ENCODE results near the gene KLHDC3. TPM values are rescaled to one million over a fixed set of nuclear protein-coding genes. Genes with fewer than 3 reads are reported as not detected.

KLHDC3 gene
- total and polyA plus RNA-seq, 9 of the 15 experiments (the other 6 are each of a cell fraction or from before 2014, with no cell fraction given): 4.5 to 171 (median 107) TPM

DNA sequence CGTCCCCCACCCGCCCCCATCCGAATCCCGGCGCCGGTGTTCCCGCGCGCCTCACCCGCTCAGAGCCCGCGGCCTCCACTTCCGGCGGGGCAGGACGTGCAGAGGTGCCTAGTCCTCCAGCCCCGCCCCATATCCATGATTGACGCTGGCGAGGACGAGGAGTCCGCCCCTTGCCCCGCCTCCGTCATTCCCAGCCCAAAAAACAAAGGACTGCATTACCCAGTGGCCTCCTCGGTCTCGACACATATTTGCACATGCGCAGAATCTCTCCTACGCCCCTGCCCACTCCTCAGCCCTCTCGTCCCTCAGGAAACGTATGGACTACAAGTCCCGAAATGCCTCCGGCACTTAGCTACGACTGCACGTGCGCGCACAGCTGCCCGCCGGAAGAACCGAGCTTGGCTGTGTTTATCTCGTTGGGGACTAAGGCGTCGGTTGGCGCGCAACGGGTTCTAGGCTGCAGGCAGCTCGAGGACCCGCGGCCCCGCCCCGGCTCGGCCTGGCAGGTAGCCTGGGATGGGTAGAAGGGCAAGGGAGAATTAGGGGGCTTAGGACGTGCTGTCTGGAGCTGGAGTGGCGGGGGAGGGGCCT is at the start of gene KLHDC3, which contains the start of gene MEA1 (continued):
- TF ChIP-seq, protein P1, sequence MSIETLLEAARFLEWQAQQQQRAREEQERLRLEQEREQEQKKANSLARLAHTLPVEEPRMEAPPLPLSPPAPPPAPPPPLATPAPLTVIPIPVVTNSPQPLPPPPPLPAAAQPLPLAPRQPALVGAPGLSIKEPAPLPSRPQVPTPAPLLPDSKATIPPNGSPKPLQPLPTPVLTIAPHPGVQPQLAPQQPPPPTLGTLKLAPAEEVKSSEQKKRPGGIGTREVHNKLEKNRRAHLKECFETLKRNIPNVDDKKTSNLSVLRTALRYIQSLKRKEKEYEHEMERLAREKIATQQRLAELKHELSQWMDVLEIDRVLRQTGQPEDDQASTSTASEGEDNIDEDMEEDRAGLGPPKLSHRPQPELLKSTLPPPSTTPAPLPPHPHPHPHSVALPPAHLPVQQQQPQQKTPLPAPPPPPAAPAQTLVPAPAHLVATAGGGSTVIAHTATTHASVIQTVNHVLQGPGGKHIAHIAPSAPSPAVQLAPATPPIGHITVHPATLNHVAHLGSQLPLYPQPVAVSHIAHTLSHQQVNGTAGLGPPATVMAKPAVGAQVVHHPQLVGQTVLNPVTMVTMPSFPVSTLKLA (conservative IDR thresholded peaks at IDR 0.05): peak; percentile 99 to 100
- TF ChIP-seq, protein P2, sequence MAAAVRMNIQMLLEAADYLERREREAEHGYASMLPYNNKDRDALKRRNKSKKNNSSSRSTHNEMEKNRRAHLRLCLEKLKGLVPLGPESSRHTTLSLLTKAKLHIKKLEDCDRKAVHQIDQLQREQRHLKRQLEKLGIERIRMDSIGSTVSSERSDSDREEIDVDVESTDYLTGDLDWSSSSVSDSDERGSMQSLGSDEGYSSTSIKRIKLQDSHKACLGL (CRISPR knock-in tag; IDR thresholded peaks at IDR 0.05; ENCODE audit: borderline replicate concordance, poor library complexity, severe bottlenecking): peak; percentile 75
- peak; percentile 70 for TF ChIP-seq RBBP5 (IDR thresholded peaks at IDR 0.05; ENCODE audit: borderline replicate concordance, insufficient read depth, low read length, poor library complexity, severe bottlenecking)
- TF ChIP-seq, protein P3, sequence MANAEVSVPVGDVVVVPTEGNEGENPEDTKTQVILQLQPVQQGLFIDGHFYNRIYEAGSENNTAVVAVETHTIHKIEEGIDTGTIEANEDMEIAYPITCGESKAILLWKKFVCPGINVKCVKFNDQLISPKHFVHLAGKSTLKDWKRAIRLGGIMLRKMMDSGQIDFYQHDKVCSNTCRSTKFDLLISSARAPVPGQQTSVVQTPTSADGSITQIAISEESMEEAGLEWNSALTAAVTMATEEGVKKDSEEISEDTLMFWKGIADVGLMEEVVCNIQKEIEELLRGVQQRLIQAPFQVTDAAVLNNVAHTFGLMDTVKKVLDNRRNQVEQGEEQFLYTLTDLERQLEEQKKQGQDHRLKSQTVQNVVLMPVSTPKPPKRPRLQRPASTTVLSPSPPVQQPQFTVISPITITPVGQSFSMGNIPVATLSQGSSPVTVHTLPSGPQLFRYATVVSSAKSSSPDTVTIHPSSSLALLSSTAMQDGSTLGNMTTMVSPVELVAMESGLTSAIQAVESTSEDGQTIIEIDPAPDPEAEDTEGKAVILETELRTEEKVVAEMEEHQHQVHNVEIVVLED (CRISPR knock-in tag; IDR thresholded peaks at IDR 0.05): peak; percentile 85
- no peak for TF ChIP-seq PCBP2 (IDR thresholded peaks at IDR 0.05; ENCODE audit: low read depth, low read length, poor library complexity, severe bottlenecking)
- TF ChIP-seq, protein P4, sequence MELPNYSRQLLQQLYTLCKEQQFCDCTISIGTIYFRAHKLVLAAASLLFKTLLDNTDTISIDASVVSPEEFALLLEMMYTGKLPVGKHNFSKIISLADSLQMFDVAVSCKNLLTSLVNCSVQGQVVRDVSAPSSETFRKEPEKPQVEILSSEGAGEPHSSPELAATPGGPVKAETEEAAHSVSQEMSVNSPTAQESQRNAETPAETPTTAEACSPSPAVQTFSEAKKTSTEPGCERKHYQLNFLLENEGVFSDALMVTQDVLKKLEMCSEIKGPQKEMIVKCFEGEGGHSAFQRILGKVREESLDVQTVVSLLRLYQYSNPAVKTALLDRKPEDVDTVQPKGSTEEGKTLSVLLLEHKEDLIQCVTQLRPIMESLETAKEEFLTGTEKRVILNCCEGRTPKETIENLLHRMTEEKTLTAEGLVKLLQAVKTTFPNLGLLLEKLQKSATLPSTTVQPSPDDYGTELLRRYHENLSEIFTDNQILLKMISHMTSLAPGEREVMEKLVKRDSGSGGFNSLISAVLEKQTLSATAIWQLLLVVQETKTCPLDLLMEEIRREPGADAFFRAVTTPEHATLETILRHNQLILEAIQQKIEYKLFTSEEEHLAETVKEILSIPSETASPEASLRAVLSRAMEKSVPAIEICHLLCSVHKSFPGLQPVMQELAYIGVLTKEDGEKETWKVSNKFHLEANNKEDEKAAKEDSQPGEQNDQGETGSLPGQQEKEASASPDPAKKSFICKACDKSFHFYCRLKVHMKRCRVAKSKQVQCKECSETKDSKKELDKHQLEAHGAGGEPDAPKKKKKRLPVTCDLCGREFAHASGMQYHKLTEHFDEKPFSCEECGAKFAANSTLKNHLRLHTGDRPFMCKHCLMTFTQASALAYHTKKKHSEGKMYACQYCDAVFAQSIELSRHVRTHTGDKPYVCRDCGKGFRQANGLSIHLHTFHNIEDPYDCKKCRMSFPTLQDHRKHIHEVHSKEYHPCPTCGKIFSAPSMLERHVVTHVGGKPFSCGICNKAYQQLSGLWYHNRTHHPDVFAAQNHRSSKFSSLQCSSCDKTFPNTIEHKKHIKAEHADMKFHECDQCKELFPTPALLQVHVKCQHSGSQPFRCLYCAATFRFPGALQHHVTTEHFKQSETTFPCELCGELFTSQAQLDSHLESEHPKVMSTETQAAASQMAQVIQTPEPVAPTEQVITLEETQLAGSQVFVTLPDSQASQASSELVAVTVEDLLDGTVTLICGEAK (IDR thresholded peaks at IDR 0.05): peak; percentile 87
- TF ChIP-seq, protein P4 (CRISPR knock-in tag; IDR thresholded peaks at IDR 0.05): no peak
- TF ChIP-seq MEIS2 (IDR thresholded peaks at IDR 0.05; ENCODE audit: partially characterized antibody): peak; percentile 82
- TF ChIP-seq, protein P5, sequence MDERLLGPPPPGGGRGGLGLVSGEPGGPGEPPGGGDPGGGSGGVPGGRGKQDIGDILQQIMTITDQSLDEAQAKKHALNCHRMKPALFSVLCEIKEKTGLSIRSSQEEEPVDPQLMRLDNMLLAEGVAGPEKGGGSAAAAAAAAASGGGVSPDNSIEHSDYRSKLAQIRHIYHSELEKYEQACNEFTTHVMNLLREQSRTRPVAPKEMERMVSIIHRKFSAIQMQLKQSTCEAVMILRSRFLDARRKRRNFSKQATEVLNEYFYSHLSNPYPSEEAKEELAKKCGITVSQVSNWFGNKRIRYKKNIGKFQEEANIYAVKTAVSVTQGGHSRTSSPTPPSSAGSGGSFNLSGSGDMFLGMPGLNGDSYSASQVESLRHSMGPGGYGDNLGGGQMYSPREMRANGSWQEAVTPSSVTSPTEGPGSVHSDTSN (CRISPR knock-in tag; IDR thresholded peaks at IDR 0.05; ENCODE audit: low read depth): peak; percentile 95
- TF ChIP-seq, protein P5 (tag; conservative IDR thresholded peaks at IDR 0.05; ENCODE audit: low read depth): peak; percentile 98
